Epithelial cell of proximal tubule (primary cell): ENCODE data around the gene CTNNBIP1. TPM values are rescaled to one million over a fixed set of nuclear protein-coding genes. Genes with fewer than 3 reads are reported as not detected.

Experiments
- DNase-seq: peaks from one replicate; pipeline ENCODE4 v3.0.0-alpha.2; 2011; ENCODE audit warnings: low read depth
- H3K4me3 ChIP-seq: 2 replicates; pipeline ENCODE4 v1.5.1; 2011; ENCODE audit warnings: low read depth, mild to moderate bottlenecking, low read length
- CTCF ChIP-seq: conservative IDR thresholded peaks from 2 replicates; pipeline ENCODE4 v1.5.1; 2012; ENCODE audit warnings: low read depth, mild to moderate bottlenecking, low read length
- total RNA-seq: library from RNA; depleted of rRNA; stranded (reverse); fragments of >200 nt; gene quantifications from 2 replicates; pipeline ENCODE4 v1.2.3, GENCODE V29; 2015

Gene CTNNBIP1
- total RNA-seq, 1 donor from 2014 or later, result 26.8 TPM

GRCh38 chr1:9827558-9828185 lies 82.4 kb downstream of the CTNNBIP1 start:
- TF ChIP-seq CTCF, result peak; percentile 45
- DNase-seq, result no peak
- no peak overlapping the region for H3K4me3 ChIP-seq

- no peak overlapping the region for H3K4me3 ChIP-seq
- no peak for TF ChIP-seq CTCF
- no peak for DNase-seq
Observed at GRCh38 chr1:9826616-9827015, 83.5 kb downstream of the CTNNBIP1 start.

- peak overlapping the region; percentile 72 for H3K4me3 ChIP-seq
- no peak for DNase-seq
- no peak for TF ChIP-seq CTCF
Observed at GRCh38 chr1:9826087-9826486, 84.0 kb downstream of the CTNNBIP1 start.

DNA sequence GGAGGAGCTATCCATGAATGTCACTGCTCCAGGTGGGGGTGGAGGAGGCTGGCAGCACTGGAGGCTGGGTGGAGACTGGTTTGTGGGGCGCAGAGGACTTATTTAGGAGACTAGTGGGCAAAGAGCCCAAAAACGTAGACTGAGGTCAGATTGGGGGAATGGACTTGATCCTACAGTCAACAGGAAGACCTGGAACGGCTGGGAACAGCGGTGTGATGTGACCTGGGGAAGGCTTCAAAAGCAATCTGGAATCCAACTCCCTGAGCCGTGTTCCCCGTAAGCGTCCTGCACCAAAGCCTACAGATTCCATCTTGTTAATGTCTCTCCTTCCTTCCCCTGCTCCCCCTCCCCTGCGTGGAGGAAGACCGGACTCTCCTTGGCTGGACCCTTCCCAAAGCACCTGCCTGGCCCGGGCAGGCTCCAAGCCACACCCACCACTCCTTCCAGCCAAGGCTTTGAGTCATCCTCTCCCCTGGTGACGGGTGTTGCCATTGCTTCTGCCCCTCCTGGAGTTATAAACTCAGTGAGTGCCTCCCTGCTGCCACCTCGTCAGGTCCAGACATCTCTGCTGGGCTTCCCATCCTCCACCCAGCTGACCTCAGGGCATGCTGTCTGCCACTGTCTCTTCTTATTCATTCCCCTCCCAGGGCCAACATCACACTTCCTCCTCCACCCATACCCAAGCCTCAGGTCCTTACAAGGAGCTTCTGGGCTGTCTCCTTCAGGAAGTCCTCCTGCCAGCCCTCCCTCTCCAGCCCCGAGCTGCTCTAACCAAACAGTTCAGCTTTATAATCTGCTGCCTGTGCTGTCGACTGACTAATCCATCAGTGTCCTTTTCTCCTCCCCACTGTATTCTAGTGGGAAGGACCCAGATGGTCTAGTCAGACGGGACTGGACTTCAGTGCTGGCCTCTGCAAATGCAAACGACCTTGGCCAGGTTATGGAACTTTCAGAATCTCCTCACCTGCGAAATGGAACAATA lies 84.7 kb downstream of the CTNNBIP1 start:
- DNase-seq, result peak; percentile 75
- H3K4me3 ChIP-seq, result peak overlapping the region; percentile 72
- peak; percentile 13 for TF ChIP-seq CTCF

GRCh38 chr1:9824702-9825089 lies 85.4 kb downstream of the CTNNBIP1 start:
- DNase-seq, result no peak
- TF ChIP-seq CTCF, result no peak
- peak overlapping the region; percentile 72 for H3K4me3 ChIP-seq

GRCh38 chr1:9823943-9824701 lies 85.9 kb downstream of the CTNNBIP1 start, which contains the start of gene CLSTN1:
Gene CLSTN1, minus strand, starts transcription at chr1:9823965. Its CDS starts 232 bp downstream, at chr1:9823733.
- no peak for TF ChIP-seq CTCF
- peak within 1 kb of the TSS; percentile 82 for H3K4me3 ChIP-seq
- DNase-seq, result no peak
